GM12865 (cell line): ENCODE results near the gene THRB.

Experiments used
- DNase-seq: peaks from one replicate; pipeline ENCODE4 v3.0.0; 2010; ENCODE audit warnings: low read depth
- H3K4me3 ChIP-seq: 2 replicates; pipeline ENCODE4 v1.5.1; 2011; ENCODE audit warnings: mild to moderate bottlenecking, low read depth, low read length, control low read depth
- TF ChIP-seq, protein P1 (sequence below): IDR thresholded peaks from 2 replicates; pipeline ENCODE4 v1.5.1; 2011; ENCODE audit warnings: low read length, control low read depth, low read depth, inconsistent platforms; ENCODE audit not compliant: insufficient read depth; ENCODE audit errors: missing control alignments

THRB gene

DNA sequence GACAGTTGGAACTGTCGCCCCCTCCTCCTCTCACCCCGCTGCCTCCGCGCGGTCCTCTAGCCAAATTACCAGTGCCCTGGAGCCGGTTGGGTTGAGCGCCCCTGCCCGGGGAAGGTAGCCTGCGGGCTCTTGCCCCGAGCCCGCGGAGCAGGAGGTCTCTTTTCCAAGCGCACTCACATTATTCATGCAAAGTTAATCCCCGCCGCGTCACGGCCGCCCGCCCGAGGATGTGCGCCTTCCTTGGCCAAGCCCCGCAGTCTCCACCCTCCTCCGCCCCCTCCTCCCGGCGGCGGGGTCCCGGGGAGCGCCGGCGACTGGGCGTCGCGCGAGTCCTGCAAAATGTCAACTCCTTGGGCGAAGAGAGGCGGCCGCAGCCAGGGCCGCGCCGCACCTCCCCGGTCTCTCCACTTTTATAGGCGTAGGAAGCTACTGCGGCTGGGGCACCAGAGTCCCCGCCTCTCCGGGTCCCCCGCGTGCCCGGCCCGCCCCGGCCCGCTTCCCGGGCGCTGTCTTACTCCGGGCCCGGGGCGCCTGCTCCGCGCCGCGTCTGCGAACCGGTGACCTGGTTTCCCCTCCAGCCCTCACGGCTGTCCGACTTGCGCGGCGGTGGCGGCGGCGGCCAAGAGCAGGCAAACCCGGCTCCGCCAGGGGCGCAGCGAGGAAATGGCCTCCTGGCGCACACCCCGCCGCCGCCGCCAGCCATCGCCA, at the start of gene THRB:
Gene THRB (minus strand): TSS at position 233 of the 708 bp plus-strand sequence.
- peak; percentile 21 for DNase-seq
- TF ChIP-seq, protein P1, sequence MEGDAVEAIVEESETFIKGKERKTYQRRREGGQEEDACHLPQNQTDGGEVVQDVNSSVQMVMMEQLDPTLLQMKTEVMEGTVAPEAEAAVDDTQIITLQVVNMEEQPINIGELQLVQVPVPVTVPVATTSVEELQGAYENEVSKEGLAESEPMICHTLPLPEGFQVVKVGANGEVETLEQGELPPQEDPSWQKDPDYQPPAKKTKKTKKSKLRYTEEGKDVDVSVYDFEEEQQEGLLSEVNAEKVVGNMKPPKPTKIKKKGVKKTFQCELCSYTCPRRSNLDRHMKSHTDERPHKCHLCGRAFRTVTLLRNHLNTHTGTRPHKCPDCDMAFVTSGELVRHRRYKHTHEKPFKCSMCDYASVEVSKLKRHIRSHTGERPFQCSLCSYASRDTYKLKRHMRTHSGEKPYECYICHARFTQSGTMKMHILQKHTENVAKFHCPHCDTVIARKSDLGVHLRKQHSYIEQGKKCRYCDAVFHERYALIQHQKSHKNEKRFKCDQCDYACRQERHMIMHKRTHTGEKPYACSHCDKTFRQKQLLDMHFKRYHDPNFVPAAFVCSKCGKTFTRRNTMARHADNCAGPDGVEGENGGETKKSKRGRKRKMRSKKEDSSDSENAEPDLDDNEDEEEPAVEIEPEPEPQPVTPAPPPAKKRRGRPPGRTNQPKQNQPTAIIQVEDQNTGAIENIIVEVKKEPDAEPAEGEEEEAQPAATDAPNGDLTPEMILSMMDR = no peak
- H3K4me3 ChIP-seq = no peak within 1 kb of the TSS

DNA sequence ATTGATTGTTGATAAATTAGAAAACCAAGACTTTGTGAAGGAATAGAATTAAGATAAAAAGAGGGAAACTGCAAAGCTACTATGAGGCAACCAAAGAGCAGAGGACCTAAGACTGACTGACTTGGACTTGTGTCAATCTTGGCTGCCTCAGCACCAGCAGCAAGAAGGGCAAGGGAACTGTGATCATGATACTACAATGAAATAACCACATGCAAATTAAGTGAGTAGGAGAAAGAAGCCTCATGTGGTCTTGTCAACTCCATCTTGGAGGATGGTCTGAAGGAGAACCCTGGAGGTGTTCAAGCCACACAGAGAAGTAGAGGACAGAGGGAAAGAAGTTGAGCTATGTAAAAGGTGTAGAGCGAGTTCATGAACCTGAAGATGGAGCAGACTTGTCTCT, 47.3 kb upstream of the THRB start:
- H3K4me3 ChIP-seq = no peak overlapping the region
- TF ChIP-seq, protein P1 = no peak
- no peak for DNase-seq

DNA sequence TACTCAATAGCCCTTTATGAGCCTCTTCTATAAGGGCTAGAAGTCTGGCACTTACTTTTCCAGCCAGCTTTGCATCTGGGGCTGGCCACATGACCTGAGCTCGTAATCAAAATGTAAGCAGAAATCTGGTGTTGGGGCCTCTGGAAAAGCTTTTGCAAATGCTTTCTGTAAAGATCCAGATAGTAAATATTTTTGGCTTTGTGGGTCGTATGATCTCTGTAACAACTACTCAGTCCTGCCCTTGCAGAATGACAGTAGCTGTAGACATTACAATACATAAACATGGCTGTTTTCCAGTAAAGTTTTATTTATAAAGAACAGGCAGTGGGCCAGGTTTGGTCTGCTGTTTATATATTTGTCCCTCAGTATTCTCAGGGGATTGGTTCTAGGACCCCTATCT, 46.2 kb upstream of the THRB start:
- H3K4me3 ChIP-seq = no peak overlapping the region
- DNase-seq = no peak
- TF ChIP-seq, protein P1 = no peak

DNA sequence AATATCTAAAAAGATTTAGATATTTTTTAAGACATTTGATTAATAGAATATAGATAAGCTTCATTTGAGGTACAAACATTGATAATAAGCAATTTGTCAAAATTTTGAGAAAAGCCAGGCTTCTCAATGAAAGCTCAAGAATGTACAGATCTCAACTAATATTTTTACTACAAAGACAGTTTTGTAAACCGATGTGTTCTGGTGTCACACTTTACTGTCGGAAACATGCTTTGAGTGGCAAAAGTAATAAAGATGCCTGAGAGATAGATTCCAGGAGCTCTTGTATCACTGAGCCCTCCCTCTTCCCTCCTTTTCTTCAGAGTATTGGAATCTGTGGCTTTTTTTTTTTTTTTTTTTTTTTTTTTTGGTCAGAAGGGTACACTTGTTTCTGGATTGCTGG, 45.0 kb upstream of the THRB start:
- no peak for DNase-seq
- H3K4me3 ChIP-seq = no peak overlapping the region
- TF ChIP-seq, protein P1 = no peak

DNA sequence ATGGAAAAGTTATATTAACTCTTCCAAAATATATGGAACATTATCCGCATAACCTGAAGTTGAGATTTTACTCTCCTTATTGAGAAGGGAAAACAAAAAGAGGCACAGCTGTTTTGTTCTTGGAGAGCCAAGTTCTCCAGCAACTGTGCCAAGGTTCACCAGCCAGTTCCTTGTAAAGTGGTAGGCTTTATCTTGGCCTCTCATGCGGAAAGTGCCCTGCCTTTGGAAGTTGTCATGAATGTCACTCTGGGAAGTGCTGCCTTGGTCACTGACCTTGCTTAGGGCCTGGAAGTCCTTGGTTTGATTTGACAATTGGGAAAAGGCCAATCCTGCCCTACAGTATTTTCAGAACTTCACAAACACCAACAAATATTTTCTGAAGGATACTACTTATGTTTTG, 44.2 kb upstream of the THRB start:
- H3K4me3 ChIP-seq = no peak overlapping the region
- TF ChIP-seq, protein P1 = no peak
- DNase-seq = no peak

DNA sequence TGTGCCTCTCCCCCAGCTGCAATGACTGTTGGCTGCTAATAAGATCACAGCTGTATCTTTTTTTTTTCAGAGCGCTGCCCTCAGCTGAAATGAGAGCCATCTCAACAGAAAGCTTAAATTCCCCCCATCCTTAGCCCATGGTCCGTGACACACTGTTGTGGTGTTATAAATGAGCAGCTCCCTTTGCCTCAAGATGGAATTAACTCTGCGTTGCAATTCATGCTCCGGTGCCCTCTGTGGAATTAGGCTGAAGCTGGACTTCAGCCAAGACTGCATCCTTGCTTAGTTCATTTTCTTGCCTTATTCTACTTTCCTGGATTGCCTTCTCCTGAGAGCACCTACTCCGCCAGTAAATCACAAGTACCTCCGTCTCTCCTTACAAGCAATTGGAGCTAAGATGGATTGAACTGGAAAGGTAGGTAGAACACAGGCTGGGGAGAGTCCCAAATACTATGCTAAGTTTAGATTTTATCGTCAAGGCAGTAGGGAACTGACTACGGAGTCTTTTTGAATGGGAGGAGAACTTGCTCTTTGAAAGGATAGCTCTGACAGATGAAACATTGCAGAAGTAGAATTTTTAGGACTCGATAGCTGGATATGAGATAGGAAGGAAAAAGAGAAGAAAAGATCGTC, 39.0 kb upstream of the THRB start:
- TF ChIP-seq, protein P1 = no peak
- no peak overlapping the region for H3K4me3 ChIP-seq
- no peak for DNase-seq
